PFSK-1 (cell line): ENCODE results near the gene ADCY2.

ENCODE experiments used
- POLR2AphosphoS5 ChIP-seq: IDR thresholded peaks from 2 replicates; pipeline ENCODE4 v1.6.1; 2012; ENCODE audit warnings: low read depth, mild to moderate bottlenecking, control low read depth, low read length, moderate library complexity
- SIN3A ChIP-seq: IDR thresholded peaks from 2 replicates; pipeline ENCODE4 v1.6.1; 2012; ENCODE audit warnings: mild to moderate bottlenecking, low read length, moderate library complexity, borderline replicate concordance; ENCODE audit not compliant: insufficient read depth
- TAF1 ChIP-seq: IDR thresholded peaks from 2 replicates; pipeline ENCODE4 v1.6.1; 2012; ENCODE audit warnings: low read length, control low read depth, borderline replicate concordance; ENCODE audit not compliant: insufficient read depth

DNA sequence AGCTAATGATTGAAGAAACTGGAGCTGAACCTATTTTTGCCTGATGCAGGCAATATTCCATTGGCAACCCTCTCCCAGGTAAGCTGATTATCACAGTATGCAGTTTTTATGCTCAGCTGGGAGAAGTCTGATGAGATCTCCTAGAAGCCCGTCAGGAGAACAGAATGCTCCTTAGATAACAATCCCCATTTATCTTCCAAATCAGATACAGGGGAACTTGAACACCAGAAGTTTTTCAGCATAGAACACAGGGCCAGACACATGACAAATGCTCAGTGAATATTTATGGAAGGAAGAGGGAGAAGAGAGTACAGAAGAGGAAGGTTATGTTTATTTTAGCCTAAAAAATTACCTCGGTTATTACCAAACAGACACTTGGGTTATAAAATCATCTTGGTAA lies 417.1 kb downstream of the ADCY2 start:
- TF ChIP-seq TAF1 (no peak), POLR2AphosphoS5 (no peak), SIN3A (no peak)
